Motor neuron (in vitro differentiated cells): ENCODE data around the gene TBC1D9B. TPM values are rescaled to one million over a fixed set of nuclear protein-coding genes. Genes with fewer than 3 reads are reported as not detected.

Experiments used
- ATAC-seq, 8 experiments: fragments of 200-7000 bp; cut with Tn5 transposase; replicated peaks in 6 of 8; 2 replicates each; pipeline ENCODE4 v1.8.0; 2021; ENCODE audit warnings: mild to moderate bottlenecking in 8 of 8, moderate library complexity in 8 of 8
- H3K27ac ChIP-seq, 2 donors: fragments of 250-450 bp; sonication (Bioruptor Pico); 2 replicates each; pipeline ENCODE4 v1.9.0; 2021; ENCODE audit warnings: antibody characterized with exemption in 2 of 2, mild to moderate bottlenecking in 2 of 2, moderate library complexity in 1 of 2
- H3K4me1 ChIP-seq, 2 donors: fragments of 250-450 bp; sonication (Bioruptor Pico); replicated peaks in 1 of 2; 2 replicates each; pipeline ENCODE4 v1.6.1; 2021; ENCODE audit warnings: antibody characterized with exemption in 2 of 2, mild to moderate bottlenecking in 2 of 2, moderate library complexity in 1 of 2
- H3K4me3 ChIP-seq, 5 donors: fragments of 250-450 bp; sonication (Bioruptor Pico); 2 replicates each; pipeline ENCODE4 v1.9.0; 2021; ENCODE audit warnings: antibody characterized with exemption in 5 of 5, mild to moderate bottlenecking in 5 of 5, moderate library complexity in 4 of 5
- WGBS, 10 experiments: fragments of 450-650 bp; shearing (Covaris generic); methylation state at CpG; one replicate each; pipeline ENCODE4 v1.0.0; 2022; 5-methylcytosine and 5-hydroxymethylcytosine counted together
- in situ Hi-C, 9 experiments: fragments of 400-800 bp; cut with MboI; loops; one replicate each; pipeline ENCODE4 v1.15.0; 2021; ENCODE audit warnings: low sequenced_read_pairs in 9 of 9, low pct_unique_long_range_greater_than_20kb in 2 of 9; ENCODE audit not compliant: unreplicated experiment in 9 of 9
- total RNA-seq, 8 experiments: library from RNA; unstranded; fragments of 300-600 nt; gene quantifications; 2 replicates each; pipeline versions ENCODE4 v1.2.3 to v1.2.4, GENCODE V29; 2022

TBC1D9B gene
- total RNA-seq, 8 experiments from 2014 or later = 29.6 to 103 (median 49.0) TPM

GRCh38 chr5:179822444-179822990 is 85.2 kb downstream of the TBC1D9B start:
- in situ Hi-C loops = no loop called here
- 23 to 75% (median 67%) methylated on average over 3 to 6 of the region's 8 CpGs; no CpG with 5 or more reads in 6 of the 10 experiments for WGBS, 10 experiments
- no peak overlapping the region for H3K27ac ChIP-seq
- H3K4me1 ChIP-seq = peaks cover 29 to 30% of the 10 kb centered on the region in 2 donors
- H3K4me3 ChIP-seq = peak overlapping the region; percentile 77 to 92 (median 89)
- ATAC-seq = no peak

DNA sequence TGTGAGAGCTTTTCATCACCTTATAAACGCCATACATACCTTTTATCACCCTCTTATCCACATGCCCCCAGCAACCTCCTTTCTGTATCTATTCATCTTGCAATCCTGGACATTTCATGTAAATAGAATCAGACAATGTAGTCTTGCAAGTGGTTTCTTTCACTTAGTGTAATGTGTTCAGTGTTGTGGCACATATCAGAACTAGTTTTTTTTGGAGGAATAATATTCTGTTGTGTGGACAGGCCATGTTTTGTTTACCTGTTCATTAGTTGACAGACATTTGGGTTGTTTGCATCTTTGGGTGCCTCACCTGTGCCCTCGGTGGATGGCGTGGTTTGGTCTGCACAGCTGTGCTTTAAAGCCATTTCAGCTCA is 85.7 kb downstream of the TBC1D9B start:
- peaks cover 29 to 34% of the 10 kb centered on the region in 2 donors for H3K4me1 ChIP-seq
- WGBS, 10 experiments = 40 to 94% (median 58%) methylated on average over 1 to 3 of the region's 3 CpGs; no CpG with 5 or more reads in 3 of the 10 experiments
- in situ Hi-C loops = no loop called here
- ATAC-seq = no peak
- H3K4me3 ChIP-seq = peak overlapping the region; percentile 77 to 92 (median 89)
- H3K27ac ChIP-seq = no peak overlapping the region

DNA sequence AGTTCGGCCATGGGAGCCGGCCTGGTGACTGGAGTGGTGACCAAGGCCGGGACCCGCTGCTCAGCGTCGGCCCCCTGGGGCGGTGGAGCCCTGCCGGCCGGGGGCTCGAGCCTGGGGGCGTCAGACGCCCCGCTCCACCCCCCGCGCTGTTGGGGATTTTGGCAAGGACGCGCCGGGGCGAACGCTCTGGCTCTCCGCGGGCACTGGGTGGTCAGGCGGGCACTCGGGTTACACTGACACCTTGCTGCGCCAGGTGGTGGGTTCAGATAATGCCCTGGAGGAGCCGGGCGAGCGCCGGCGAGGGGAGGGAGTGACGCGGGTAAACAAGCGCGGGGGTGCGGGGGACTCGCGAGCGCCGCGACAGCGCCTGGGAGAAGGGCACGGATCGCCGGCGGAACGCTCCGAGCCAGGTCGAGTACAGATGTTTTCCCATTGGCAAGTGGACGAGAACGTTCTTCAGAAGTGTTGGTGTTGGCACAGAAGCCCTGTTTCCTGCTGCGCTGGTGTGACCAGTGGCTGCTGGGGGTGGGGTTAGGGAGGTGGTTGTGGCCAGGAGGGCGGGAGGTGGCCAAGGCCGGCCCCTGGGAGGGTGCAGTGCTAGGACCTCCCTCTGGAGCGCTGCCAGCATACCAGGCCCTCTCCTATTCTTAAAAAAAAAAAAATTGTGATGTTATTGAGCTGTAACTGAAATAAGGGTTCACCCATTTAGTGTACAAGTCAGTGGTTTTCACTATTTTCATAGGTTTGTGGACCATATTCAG is 86.2 kb downstream of the TBC1D9B start:
- Histone ChIP-seq H3K4me3 (peak overlapping the region; percentile 77 to 92 (median 89)), H3K27ac (peak overlapping the region; percentile 89 to 94), H3K4me1 (peaks cover 29 to 40% of the 10 kb centered on the region in 2 donors)
- peak; percentile 19 to 65 (median 32) for ATAC-seq
- in situ Hi-C loops = no loop called here
- 0 to 20% (median 1%) methylated on average over 1 to 7 of the region's 54 CpGs; no CpG with 5 or more reads in 6 of the 10 experiments for WGBS, 10 experiments

DNA sequence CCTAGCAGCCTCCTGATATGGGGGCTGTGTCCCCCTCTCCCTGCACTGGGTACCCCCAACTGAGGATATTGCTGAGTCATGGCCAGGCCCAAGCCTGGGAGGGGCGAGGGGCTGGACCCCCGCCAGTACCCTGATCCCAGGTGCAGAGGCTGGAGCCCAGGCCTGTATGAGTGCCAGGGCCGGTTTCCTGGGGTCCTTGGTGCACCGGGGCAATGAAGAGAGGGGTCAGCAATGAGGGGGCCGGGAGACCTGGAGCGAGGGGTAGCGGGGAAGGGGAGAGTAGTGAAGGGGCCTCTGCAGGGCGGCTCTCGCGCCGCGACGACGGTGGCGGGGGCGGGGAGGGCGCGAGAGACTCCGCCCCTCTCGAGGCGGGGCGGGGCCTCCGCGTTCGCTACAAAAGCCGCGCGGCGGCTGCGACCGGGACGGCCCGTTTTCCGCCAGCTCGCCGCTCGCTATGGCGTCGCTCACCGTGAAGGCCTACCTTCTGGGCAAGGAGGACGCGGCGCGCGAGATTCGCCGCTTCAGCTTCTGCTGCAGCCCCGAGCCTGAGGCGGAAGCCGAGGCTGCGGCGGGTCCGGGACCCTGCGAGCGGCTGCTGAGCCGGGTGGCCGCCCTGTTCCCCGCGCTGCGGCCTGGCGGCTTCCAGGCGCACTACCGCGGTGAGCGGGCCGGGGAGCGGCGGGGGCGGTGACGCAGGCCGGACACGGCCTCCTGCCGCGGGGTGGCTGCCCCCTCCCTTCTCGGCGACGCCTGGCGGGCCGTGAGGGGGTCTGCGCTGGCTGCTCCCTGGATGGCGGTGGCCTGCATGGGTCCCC is 87.0 kb downstream of the TBC1D9B start, which contains the start of gene SQSTM1:
Gene SQSTM1 (plus strand): TSS at position 423 of the 815 bp plus-strand sequence. CDS start 32 bp downstream, at position 455.
- in situ Hi-C loops = no loop called here
- Histone ChIP-seq H3K4me3 (peak within 1 kb of the TSS; percentile 77 to 92 (median 89)), H3K27ac (peak within 1 kb of the TSS; percentile 89 to 94), H3K4me1 (peaks cover 29 to 42% of the 10 kb centered on the region in 2 donors)
- ATAC-seq = peak; percentile 15 to 60 (median 48)
- 0 to 40% (median 0%) methylated on average over 1 to 6 of the region's 81 CpGs; no CpG with 5 or more reads in 7 of the 10 experiments for WGBS, 10 experiments

DNA sequence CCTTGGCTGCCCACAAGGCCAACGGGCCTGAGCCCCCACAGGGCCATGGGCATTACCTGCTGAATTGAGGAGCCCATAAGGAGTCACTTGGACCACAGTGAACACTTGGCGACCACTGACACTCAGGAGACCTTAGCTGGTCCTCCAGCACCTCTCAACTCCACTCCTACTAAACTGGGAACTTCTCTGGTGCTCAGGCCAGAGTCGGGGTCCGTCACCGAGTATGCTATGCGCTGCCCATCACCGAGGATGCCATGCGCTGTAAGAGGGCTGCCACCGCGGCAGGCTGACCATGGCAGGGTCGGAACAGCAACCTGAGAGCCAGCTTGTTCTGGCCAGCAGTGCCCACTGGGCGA is 87.6 kb downstream of the TBC1D9B start:
- H3K4me1 ChIP-seq = peaks cover 29 to 42% of the 10 kb centered on the region in 2 donors
- ATAC-seq = no peak
- H3K4me3 ChIP-seq = peak overlapping the region; percentile 77 to 92 (median 89)
- 0 to 22% (median 17%) methylated on average over 1 to 4 of the region's 12 CpGs; no CpG with 5 or more reads in 7 of the 10 experiments for WGBS, 10 experiments
- in situ Hi-C loops = no loop called here
- H3K27ac ChIP-seq = peak overlapping the region; percentile 89 to 94

DNA sequence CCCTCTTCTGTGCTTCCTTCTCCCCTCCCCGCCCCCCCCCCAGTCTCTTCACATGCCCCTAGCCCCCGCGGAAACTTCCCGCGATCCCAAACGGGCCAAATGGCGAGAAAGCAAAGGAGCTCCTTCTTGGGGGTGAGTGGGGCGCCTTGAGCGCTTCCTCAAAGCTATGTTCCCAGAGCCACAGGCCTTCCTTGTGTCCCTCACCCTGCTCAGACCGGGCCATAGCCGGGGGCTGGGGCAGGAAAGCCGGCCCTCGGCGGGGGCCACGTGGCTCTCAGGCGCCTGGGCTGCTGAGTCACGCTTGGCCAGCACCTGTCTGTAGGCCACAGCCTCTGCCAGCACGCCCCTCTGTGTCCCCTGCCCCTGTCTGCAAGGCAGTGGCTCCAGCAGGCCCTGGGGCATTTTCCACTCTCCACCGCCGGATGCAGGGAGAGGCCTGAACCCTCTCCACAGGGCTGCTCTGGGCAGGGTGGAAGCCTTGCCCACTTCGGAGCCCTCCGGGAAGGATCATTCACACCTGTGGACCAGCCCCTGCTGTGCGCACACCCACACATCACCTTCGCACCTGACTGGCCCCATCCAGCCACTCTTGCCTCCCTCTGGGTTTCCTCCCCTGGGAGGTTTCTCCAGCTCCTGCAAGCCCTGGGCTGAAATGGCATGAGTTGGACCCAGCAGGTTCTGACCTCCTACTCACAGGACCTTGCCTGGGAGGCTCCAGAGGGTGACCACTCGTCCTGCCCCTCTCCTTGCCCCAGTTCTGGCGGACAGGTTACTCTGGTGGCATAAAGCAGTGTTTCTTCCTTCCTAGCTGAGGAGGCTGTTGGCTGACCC is 88.2 kb downstream of the TBC1D9B start:
- Histone ChIP-seq H3K4me1 (peaks cover 29 to 42% of the 10 kb centered on the region in 2 donors), H3K4me3 (peak overlapping the region; percentile 13 to 92 (median 29)), H3K27ac (peak overlapping the region; percentile 89 to 94)
- in situ Hi-C loops = no loop called here
- ATAC-seq = peak; percentile 21 to 69 (median 54)
- WGBS, 10 experiments = 21 to 24% methylated on average over 2 to 5 of the region's 26 CpGs; no CpG with 5 or more reads in 8 of the 10 experiments

- ATAC-seq = peak; percentile 45 to 74 (median 66)
- WGBS, 10 experiments = 20% methylated on average over 1 of the region's 35 CpGs; no CpG with 5 or more reads in 9 of the 10 experiments
- Histone ChIP-seq H3K4me1 (peaks cover 29 to 42% of the 10 kb centered on the region in 2 donors), H3K27ac (peak overlapping the region; percentile 89 to 94), H3K4me3 (peak overlapping the region; percentile 13 to 77 (median 21))
- in situ Hi-C loops = no loop called here
These were observed 88.9 kb downstream of the TBC1D9B start for GRCh38 chr5:179818746-179819295.

- peak overlapping the region; percentile 89 to 94 for H3K27ac ChIP-seq
These were observed 89.6 kb downstream of the TBC1D9B start for GRCh38 chr5:179817890-179818745.

GRCh38 chr5:179817470-179817840 is 90.2 kb downstream of the TBC1D9B start:
- Histone ChIP-seq H3K27ac (no peak overlapping the region), H3K4me3 (peak overlapping the region in 2 of 5 donors; percentile 2 to 15), H3K4me1 (peaks cover 28 to 39% of the 10 kb centered on the region in 2 donors)
- in situ Hi-C loops = no loop called here
- WGBS, 10 experiments = 93 to 100% methylated on average over 1 to 3 of the region's 8 CpGs; no CpG with 5 or more reads in 8 of the 10 experiments
- no peak for ATAC-seq

More at GRCh38 chr5:179817890-179818745, 89.6 kb downstream of the TBC1D9B start:
- peaks cover 29 to 42% of the 10 kb centered on the region in 2 donors for H3K4me1 ChIP-seq
- no peak for ATAC-seq
- 60 to 100% (median 81%) methylated on average over 1 to 7 of the region's 14 CpGs; no CpG with 5 or more reads in 2 of the 10 experiments for WGBS, 10 experiments
- H3K4me3 ChIP-seq = peak overlapping the region; percentile 13 to 77 (median 21)
- in situ Hi-C loops = no loop called here

DNA sequence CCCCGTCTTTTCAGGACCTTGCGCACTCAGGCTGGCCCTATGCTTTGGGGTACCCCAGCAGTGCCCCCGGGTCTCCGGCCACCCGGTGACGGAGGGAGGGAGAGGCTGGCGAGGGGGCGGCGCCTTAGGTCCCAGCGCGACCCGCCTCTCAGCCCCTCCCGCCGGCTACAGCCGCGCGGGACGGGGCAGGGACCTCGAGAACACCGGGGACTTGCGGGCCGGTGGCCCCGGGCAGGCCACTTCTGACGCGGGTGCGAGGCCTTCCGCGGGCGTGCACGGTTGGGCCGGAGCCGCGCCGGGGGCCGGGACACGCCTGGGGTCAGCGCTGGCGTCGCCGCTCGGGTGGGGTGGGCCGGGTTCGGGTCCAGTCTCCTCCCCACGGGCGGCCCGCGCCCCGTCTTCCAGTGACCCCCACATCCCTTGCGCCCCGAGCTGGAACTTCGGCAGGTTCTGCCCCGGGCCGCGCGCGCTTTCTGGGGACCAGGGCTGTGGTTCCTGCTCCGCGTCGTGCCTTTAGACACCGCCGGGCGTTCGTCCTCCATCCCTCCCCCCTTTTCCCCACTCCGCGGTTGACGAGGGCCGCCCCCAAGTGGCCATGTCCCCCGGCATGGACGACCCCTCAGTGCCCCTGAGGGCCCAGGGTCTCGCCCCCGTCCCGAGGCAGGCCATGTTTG is 90.8 kb downstream of the TBC1D9B start:
- ATAC-seq = no peak

GRCh38 chr5:179816401-179816795 is 91.3 kb downstream of the TBC1D9B start:
- Histone ChIP-seq H3K27ac (no peak overlapping the region), H3K4me3 (peak overlapping the region in 2 of 5 donors; percentile 15 to 16), H3K4me1 (peaks cover 22 to 35% of the 10 kb centered on the region in 2 donors)
- ATAC-seq = no peak
- in situ Hi-C loops = no loop called here
- WGBS, 10 experiments = 71 to 100% (median 100%) methylated on average over 2 to 4 of the region's 23 CpGs; no CpG with 5 or more reads in 7 of the 10 experiments

More for the DNA sequence above, 90.8 kb downstream of the TBC1D9B start:
- in situ Hi-C loops = no loop called here
- peak overlapping the region in 3 of 5 donors; percentile 2 to 16 (median 15) for H3K4me3 ChIP-seq
- H3K4me1 ChIP-seq = peaks cover 22 to 35% of the 10 kb centered on the region in 2 donors
- 40% methylated on average over 2 of the region's 72 CpGs; no CpG with 5 or more reads in 9 of the 10 experiments for WGBS, 10 experiments
- no peak overlapping the region for H3K27ac ChIP-seq
